ENCODE results near the gene DTX2.
"Not testable (repeated sequence)": the region's sequence is repeated elsewhere in the genome, so short reads cannot be mapped to it uniquely, and the experiment has no call there.

DTX2 gene

GRCh38 chr7:76460767-76461166, 742 bp upstream of the DTX2 start:
- DNase-seq (ENCODE audit: extremely low read depth, insufficient read length); H3K4me3 ChIP-seq (replicated peaks; ENCODE audit: low read depth, low read length); H3K36me3 ChIP-seq (ENCODE audit: control insufficient read depth, insufficient read depth, low read length); H3K27me3 ChIP-seq (replicated peaks; ENCODE audit: control insufficient read depth, insufficient read depth, low read length): not testable (repeated sequence)

GRCh38 chr7:76462271-76462882, 868 bp downstream of the DTX2 start:
- not testable (repeated sequence) for H3K27me3 ChIP-seq (replicated peaks; ENCODE audit: control insufficient read depth, insufficient read depth, low read length); H3K4me3 ChIP-seq (replicated peaks; ENCODE audit: low read depth, low read length); H3K36me3 ChIP-seq (ENCODE audit: control insufficient read depth, insufficient read depth, low read length); DNase-seq (ENCODE audit: extremely low read depth, insufficient read length)

GRCh38 chr7:76464959-76465358, 3.5 kb downstream of the DTX2 start:
- H3K27me3 ChIP-seq (replicated peaks; ENCODE audit: control insufficient read depth, insufficient read depth, low read length); DNase-seq (ENCODE audit: extremely low read depth, insufficient read length); H3K4me3 ChIP-seq (replicated peaks; ENCODE audit: low read depth, low read length); H3K36me3 ChIP-seq (ENCODE audit: control insufficient read depth, insufficient read depth, low read length): not testable (repeated sequence)

GRCh38 chr7:76465950-76466349, 4.4 kb downstream of the DTX2 start:
- not testable (repeated sequence) for DNase-seq (ENCODE audit: extremely low read depth, insufficient read length); H3K4me3 ChIP-seq (replicated peaks; ENCODE audit: low read depth, low read length); H3K27me3 ChIP-seq (replicated peaks; ENCODE audit: control insufficient read depth, insufficient read depth, low read length); H3K36me3 ChIP-seq (ENCODE audit: control insufficient read depth, insufficient read depth, low read length)

- not testable (repeated sequence) for H3K27me3 ChIP-seq (replicated peaks; ENCODE audit: control insufficient read depth, insufficient read depth, low read length); H3K36me3 ChIP-seq (ENCODE audit: control insufficient read depth, insufficient read depth, low read length); DNase-seq (ENCODE audit: extremely low read depth, insufficient read length); H3K4me3 ChIP-seq (replicated peaks; ENCODE audit: low read depth, low read length)
Measured at GRCh38 chr7:76467743-76468404, 6.4 kb downstream of the DTX2 start.

- DNase-seq (ENCODE audit: extremely low read depth, insufficient read length); H3K4me3 ChIP-seq (replicated peaks; ENCODE audit: low read depth, low read length); H3K36me3 ChIP-seq (ENCODE audit: control insufficient read depth, insufficient read depth, low read length); H3K27me3 ChIP-seq (replicated peaks; ENCODE audit: control insufficient read depth, insufficient read depth, low read length): not testable (repeated sequence)
Measured at GRCh38 chr7:76471556-76472221, 10.2 kb downstream of the DTX2 start.

- H3K4me3 ChIP-seq (replicated peaks; ENCODE audit: low read depth, low read length); H3K36me3 ChIP-seq (ENCODE audit: control insufficient read depth, insufficient read depth, low read length): not testable (repeated sequence)
Measured at GRCh38 chr7:76473097-76473496, 11.6 kb downstream of the DTX2 start.

GRCh38 chr7:76476280-76476679, 14.8 kb downstream of the DTX2 start:
- not testable (repeated sequence) for H3K27me3 ChIP-seq (replicated peaks; ENCODE audit: control insufficient read depth, insufficient read depth, low read length); DNase-seq (ENCODE audit: extremely low read depth, insufficient read length); H3K36me3 ChIP-seq (ENCODE audit: control insufficient read depth, insufficient read depth, low read length); H3K4me3 ChIP-seq (replicated peaks; ENCODE audit: low read depth, low read length)

More at GRCh38 chr7:76473097-76473496, 11.6 kb downstream of the DTX2 start:
- DNase-seq (ENCODE audit: extremely low read depth, insufficient read length); H3K27me3 ChIP-seq (replicated peaks; ENCODE audit: control insufficient read depth, insufficient read depth, low read length): not testable (repeated sequence)

GRCh38 chr7:76476742-76477474, 15.4 kb downstream of the DTX2 start:
- H3K4me3 ChIP-seq (replicated peaks; ENCODE audit: low read depth, low read length); DNase-seq (ENCODE audit: extremely low read depth, insufficient read length); H3K27me3 ChIP-seq (replicated peaks; ENCODE audit: control insufficient read depth, insufficient read depth, low read length); H3K36me3 ChIP-seq (ENCODE audit: control insufficient read depth, insufficient read depth, low read length): not testable (repeated sequence)

GRCh38 chr7:76479628-76480027, 18.1 kb downstream of the DTX2 start:
- DNase-seq (ENCODE audit: extremely low read depth, insufficient read length); H3K4me3 ChIP-seq (replicated peaks; ENCODE audit: low read depth, low read length); H3K36me3 ChIP-seq (ENCODE audit: control insufficient read depth, insufficient read depth, low read length); H3K27me3 ChIP-seq (replicated peaks; ENCODE audit: control insufficient read depth, insufficient read depth, low read length): not testable (repeated sequence)

- H3K27me3 ChIP-seq (replicated peaks; ENCODE audit: control insufficient read depth, insufficient read depth, low read length); H3K36me3 ChIP-seq (ENCODE audit: control insufficient read depth, insufficient read depth, low read length); H3K4me3 ChIP-seq (replicated peaks; ENCODE audit: low read depth, low read length); DNase-seq (ENCODE audit: extremely low read depth, insufficient read length): not testable (repeated sequence)
Measured at GRCh38 chr7:76480403-76481253, 19.1 kb downstream of the DTX2 start.

- not testable (repeated sequence) for H3K27me3 ChIP-seq (replicated peaks; ENCODE audit: control insufficient read depth, insufficient read depth, low read length); DNase-seq (ENCODE audit: extremely low read depth, insufficient read length); H3K36me3 ChIP-seq (ENCODE audit: control insufficient read depth, insufficient read depth, low read length); H3K4me3 ChIP-seq (replicated peaks; ENCODE audit: low read depth, low read length)
Measured at GRCh38 chr7:76482660-76483059, 21.2 kb downstream of the DTX2 start.

- not testable (repeated sequence) for H3K27me3 ChIP-seq (replicated peaks; ENCODE audit: control insufficient read depth, insufficient read depth, low read length); H3K4me3 ChIP-seq (replicated peaks; ENCODE audit: low read depth, low read length); H3K36me3 ChIP-seq (ENCODE audit: control insufficient read depth, insufficient read depth, low read length)
Measured at GRCh38 chr7:76483081-76483480, 21.6 kb downstream of the DTX2 start.

More at GRCh38 chr7:76483081-76483480, 21.6 kb downstream of the DTX2 start:
- DNase-seq (ENCODE audit: extremely low read depth, insufficient read length) = not testable (repeated sequence)

All from GM06990 (cell line).